HepG2 (cell line): Measurements from ENCODE around the gene OSCP1. TPM values are rescaled to one million over a fixed set of nuclear protein-coding genes. Genes with fewer than 3 reads are reported as not detected.

Experiments
- AHDC1 ChIP-seq: sonication (generic); formaldehyde crosslinking; IDR thresholded peaks from 2 replicates; pipeline ENCODE4 v1.5.1; 2020; ENCODE audit warnings: mild to moderate bottlenecking, missing genetic modification reagents, borderline replicate concordance
- GLI4 ChIP-seq: sonication (generic); formaldehyde crosslinking; IDR thresholded peaks from 2 replicates; pipeline ENCODE4 v1.5.1; 2020; ENCODE audit warnings: missing genetic modification reagents, mild to moderate bottlenecking, moderate library complexity, borderline replicate concordance
- GPN1 ChIP-seq: sonication (generic); formaldehyde crosslinking; IDR thresholded peaks from 2 replicates; pipeline ENCODE4 v1.5.1; 2020; ENCODE audit warnings: missing genetic modification reagents, borderline replicate concordance
- HDAC1 ChIP-seq: sonication (generic); formaldehyde crosslinking; IDR thresholded peaks from 2 replicates; pipeline ENCODE4 v1.5.1; 2020; ENCODE audit warnings: mild to moderate bottlenecking, missing genetic modification reagents
- MEF2D ChIP-seq: sonication (generic); formaldehyde crosslinking; IDR thresholded peaks from 2 replicates; pipeline ENCODE4 v1.5.1; 2020; ENCODE audit warnings: mild to moderate bottlenecking, missing genetic modification reagents
- POLR2G ChIP-seq: fragments of 200-400 bp; formaldehyde crosslinking; IDR thresholded peaks from 2 replicates; pipeline ENCODE4 v1.6.1; 2018; ENCODE audit warnings: mild to moderate bottlenecking, low read depth, low read length, moderate library complexity
- RFXAP ChIP-seq: sonication (generic); formaldehyde crosslinking; IDR thresholded peaks from 2 replicates; pipeline ENCODE4 v1.4.0; 2020; ENCODE audit warnings: missing genetic modification reagents, borderline replicate concordance
- SP140L ChIP-seq: sonication (generic); formaldehyde crosslinking; IDR thresholded peaks from 2 replicates; pipeline ENCODE4 v1.4.0; 2020; ENCODE audit warnings: missing genetic modification reagents, borderline replicate concordance
- ZNF484 ChIP-seq: sonication (generic); formaldehyde crosslinking; IDR thresholded peaks from 2 replicates; pipeline ENCODE4 v1.5.1; 2020; ENCODE audit warnings: mild to moderate bottlenecking, low read depth, missing genetic modification reagents, borderline replicate concordance
- polyA plus RNA-seq, 8 experiments: library from polyadenylated mRNA; depleted of rRNA in 3 of 8; stranded (reverse) in 7 of 8; unstranded in 1 of 8; fragments of >200 nt; fragmentation: Illumina TruSeq in 4 of 8; extraction: Trizol in 4 of 8; gene quantifications; 2 replicates each; pipeline versions ENCODE4 v1.2.1 to v1.2.3, GENCODE V29; 2011 to 2016; ENCODE audit warnings: low read depth in 4 of 8, missing spikeins in 1 of 8, mixed read lengths in 1 of 8; ENCODE audit not compliant: insufficient read depth in 1 of 8
- total RNA-seq, 5 experiments: library from RNA; depleted of rRNA; stranded (reverse); fragments of >200 nt; fragmentation: Illumina TruSeq; extraction: Trizol; gene quantifications; 2 replicates each; pipeline ENCODE4 v1.2.3, GENCODE V29; 2016; ENCODE audit warnings: low read depth in 1 of 5
- TF ChIP-seq, protein P1 (sequence below): sonication (generic); formaldehyde crosslinking; IDR thresholded peaks from 2 replicates; pipeline ENCODE4 v1.5.1; 2020; ENCODE audit warnings: missing genetic modification reagents, mild to moderate bottlenecking, borderline replicate concordance
- TF ChIP-seq, protein P2 (sequence below): IDR thresholded peaks from 2 replicates; pipeline ENCODE4 v1.6.1; 2012; ENCODE audit warnings: low read depth, low read length, improper control_type of control experiment

The OSCP1 gene
- total and polyA plus RNA-seq, 2 of the 13 experiments (the other 11 are each of a cell fraction or from before 2014, with no cell fraction given), result 0.60 to 0.84 TPM

GRCh38 chr1:36397378-36398230 is 52.6 kb downstream of the OSCP1 start, which contains the start of gene LSM10 (continued):
- no peak for TF ChIP-seq AHDC1 (CRISPR knock-in tag)
- TF ChIP-seq ZNF484 (CRISPR knock-in tag), result no peak
- no peak for TF ChIP-seq GPN1 (CRISPR knock-in tag)
- TF ChIP-seq, protein P1, sequence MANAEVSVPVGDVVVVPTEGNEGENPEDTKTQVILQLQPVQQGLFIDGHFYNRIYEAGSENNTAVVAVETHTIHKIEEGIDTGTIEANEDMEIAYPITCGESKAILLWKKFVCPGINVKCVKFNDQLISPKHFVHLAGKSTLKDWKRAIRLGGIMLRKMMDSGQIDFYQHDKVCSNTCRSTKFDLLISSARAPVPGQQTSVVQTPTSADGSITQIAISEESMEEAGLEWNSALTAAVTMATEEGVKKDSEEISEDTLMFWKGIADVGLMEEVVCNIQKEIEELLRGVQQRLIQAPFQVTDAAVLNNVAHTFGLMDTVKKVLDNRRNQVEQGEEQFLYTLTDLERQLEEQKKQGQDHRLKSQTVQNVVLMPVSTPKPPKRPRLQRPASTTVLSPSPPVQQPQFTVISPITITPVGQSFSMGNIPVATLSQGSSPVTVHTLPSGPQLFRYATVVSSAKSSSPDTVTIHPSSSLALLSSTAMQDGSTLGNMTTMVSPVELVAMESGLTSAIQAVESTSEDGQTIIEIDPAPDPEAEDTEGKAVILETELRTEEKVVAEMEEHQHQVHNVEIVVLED, result peak; percentile 96
- peak; percentile 88 for TF ChIP-seq HDAC1
- TF ChIP-seq GLI4 (CRISPR knock-in tag), result peak; percentile 43; the same call in 1 of the 2 replicates
- TF ChIP-seq, protein P2, sequence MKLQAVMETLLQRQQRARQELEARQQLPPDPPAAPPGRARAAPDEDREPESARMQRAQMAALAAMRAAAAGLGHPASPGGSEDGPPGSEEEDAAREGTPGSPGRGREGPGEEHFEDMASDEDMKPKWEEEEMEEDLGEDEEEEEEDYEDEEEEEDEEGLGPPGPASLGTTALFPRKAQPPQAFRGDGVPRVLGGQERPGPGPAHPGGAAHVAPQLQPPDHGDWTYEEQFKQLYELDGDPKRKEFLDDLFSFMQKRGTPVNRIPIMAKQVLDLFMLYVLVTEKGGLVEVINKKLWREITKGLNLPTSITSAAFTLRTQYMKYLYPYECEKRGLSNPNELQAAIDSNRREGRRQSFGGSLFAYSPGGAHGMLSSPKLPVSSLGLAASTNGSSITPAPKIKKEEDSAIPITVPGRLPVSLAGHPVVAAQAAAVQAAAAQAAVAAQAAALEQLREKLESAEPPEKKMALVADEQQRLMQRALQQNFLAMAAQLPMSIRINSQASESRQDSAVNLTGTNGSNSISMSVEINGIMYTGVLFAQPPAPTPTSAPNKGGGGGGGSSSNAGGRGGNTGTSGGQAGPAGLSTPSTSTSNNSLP, result no peak
- TF ChIP-seq RFXAP (CRISPR knock-in tag), result 0 out of 2 replicates have a peak, but pooled peaks have one; percentile 57
- TF ChIP-seq SP140L (CRISPR knock-in tag), result no peak
- TF ChIP-seq POLR2G, result peak; percentile 94
- TF ChIP-seq MEF2D (CRISPR knock-in tag), result 0 out of 2 replicates have a peak, but pooled peaks have one; percentile 63
